Kidney (tissue), 14 donors: ENCODE measurements around the gene CAMK2B. TPM values are rescaled to one million over a fixed set of nuclear protein-coding genes. Genes with fewer than 3 reads are reported as not detected.
A peak's percentile ranks its signal among the peaks of the same experiment; 100 is the strongest.

ENCODE experiments used
- DNase-seq, 5 donors: peaks; one replicate each; pipeline ENCODE4 v3.0.0-alpha.2; 2013 to 2020
- FAIRE-seq: peaks from 2 replicates; lab custom pipeline; 2012; peaks lifted over from hg19 to GRCh38; lab: Jason Lieb, UNC
- H3K27ac ChIP-seq, 2 donors: one replicate each; pipeline ENCODE4 v1.7.0; 2013; ENCODE audit warnings: low read depth in 2 of 2, low read length in 2 of 2, inconsistent platforms in 1 of 2
- H3K27me3 ChIP-seq: one replicate; pipeline ENCODE4 v1.7.1; 2013; ENCODE audit warnings: low read length, inconsistent platforms; ENCODE audit not compliant: control insufficient read depth, insufficient read depth
- H3K36me3 ChIP-seq, 3 donors: one replicate each; pipeline versions ENCODE4 v1.7.0 to v1.7.1; 2013; ENCODE audit warnings: low read length in 3 of 3, control low read depth in 1 of 3, inconsistent platforms in 1 of 3; ENCODE audit not compliant: insufficient read depth in 3 of 3, control insufficient read depth in 2 of 3
- H3K4me1 ChIP-seq, 3 donors: one replicate each; pipeline versions ENCODE4 v1.7.0 to v1.7.1; 2013; ENCODE audit warnings: low read length in 3 of 3, inconsistent platforms in 1 of 3, low read depth in 1 of 3; ENCODE audit not compliant: control insufficient read depth in 2 of 3, insufficient read depth in 2 of 3
- H3K4me3 ChIP-seq, 3 donors: one replicate each; pipeline versions ENCODE4 v1.7.0 to v1.8.1; 2013; ENCODE audit warnings: low read length in 3 of 3, control low read depth in 1 of 3, inconsistent platforms in 1 of 3
- H3K9ac ChIP-seq, 3 donors: one replicate each; pipeline versions ENCODE4 v1.7.0 to v1.7.1; 2013; ENCODE audit warnings: low read length in 3 of 3, control low read depth in 1 of 3, inconsistent platforms in 1 of 3
- H3K9me3 ChIP-seq, 3 donors: one replicate each; pipeline versions ENCODE4 v1.7.0 to v1.7.1; 2013; ENCODE audit warnings: low read length in 3 of 3, control low read depth in 1 of 3, inconsistent platforms in 1 of 3; ENCODE audit not compliant: control insufficient read depth in 2 of 3, insufficient read depth in 1 of 3
- intact Hi-C: fragments of 100-400 bp; cut with DNase I; formaldehyde crosslinking; loops from one replicate; pipeline ENCODE4 v1.11.1; 2022
- polyA plus RNA-seq: library from polyadenylated mRNA; stranded (reverse); fragments of 350-450 nt; fragmentation: Illumina TruSeq; extraction: RNeasy Lipid Tissue Mini Kit (QIAGEN cat#74804); gene quantifications from one replicate; pipeline ENCODE4 v1.2.3, GENCODE V29; 2014; ENCODE audit warnings: low read depth, low replicate concordance; ENCODE audit not compliant: insufficient read depth
- total RNA-seq: library from RNA; stranded (reverse); fragmentation: NEBNext Ultra II Directional; extraction: Animal tissue kit (Norgen Biotek cat#: 25700); gene quantifications from one replicate; pipeline ENCODE4 v1.2.1, GENCODE V29; 2021
- TF ChIP-seq, protein P1 (sequence below): IDR thresholded peaks from 3 replicates; pipeline ENCODE4 v1.5.1; 2012; ENCODE audit warnings: mild to moderate bottlenecking, moderate library complexity, borderline replicate concordance; ENCODE audit not compliant: insufficient read depth; ENCODE audit errors: extremely low read depth
- donor health status: control.
- donor health status: control.
- donor health status: control.
- donor health status: control.
- donor health status: control.
- donor health status: DM: yes; HTN: yes; CAD: no.
- donor health status: Normal renal cell carcinoma (clear cell type).

Gene CAMK2B
- total and polyA plus RNA-seq, 2 donors from 2014 or later: 1.1 to 3.2 TPM

DNA sequence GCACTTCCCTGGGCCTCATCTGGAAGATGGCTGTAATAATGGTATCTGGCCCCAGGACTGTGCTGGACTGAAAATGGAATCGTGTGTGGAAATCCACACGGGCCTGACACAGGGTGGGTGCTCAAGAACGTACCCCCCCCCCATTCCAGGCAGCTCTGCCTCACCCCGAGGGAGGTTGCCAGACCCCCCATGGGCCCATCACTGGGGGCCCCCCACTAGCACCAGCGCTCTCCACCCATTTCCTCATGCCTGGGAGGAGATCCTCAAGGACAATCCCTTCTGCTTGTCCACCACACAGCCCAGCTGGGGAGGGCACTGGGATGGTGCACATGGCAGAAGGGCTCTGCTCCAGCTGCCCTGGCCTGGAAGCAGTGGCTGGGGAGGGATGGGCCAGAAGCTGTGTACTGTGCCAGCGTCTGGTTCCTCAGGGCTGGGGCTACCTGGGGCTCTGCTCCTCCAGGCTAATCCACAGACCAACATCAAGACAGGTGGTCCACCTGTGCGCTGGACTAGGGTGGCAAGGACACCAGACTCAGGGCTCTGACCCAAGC is 55.4 kb downstream of the CAMK2B start:
- no peaks in the 10 kb centered on the region for H3K4me1 ChIP-seq
- intact Hi-C loops: no loop called here
- H3K36me3 ChIP-seq: no peaks in the 10 kb centered on the region
- H3K27ac ChIP-seq: no peak overlapping the region
- peak in 1 of 5 donors; percentile 54 for DNase-seq
- TF ChIP-seq, protein P1, sequence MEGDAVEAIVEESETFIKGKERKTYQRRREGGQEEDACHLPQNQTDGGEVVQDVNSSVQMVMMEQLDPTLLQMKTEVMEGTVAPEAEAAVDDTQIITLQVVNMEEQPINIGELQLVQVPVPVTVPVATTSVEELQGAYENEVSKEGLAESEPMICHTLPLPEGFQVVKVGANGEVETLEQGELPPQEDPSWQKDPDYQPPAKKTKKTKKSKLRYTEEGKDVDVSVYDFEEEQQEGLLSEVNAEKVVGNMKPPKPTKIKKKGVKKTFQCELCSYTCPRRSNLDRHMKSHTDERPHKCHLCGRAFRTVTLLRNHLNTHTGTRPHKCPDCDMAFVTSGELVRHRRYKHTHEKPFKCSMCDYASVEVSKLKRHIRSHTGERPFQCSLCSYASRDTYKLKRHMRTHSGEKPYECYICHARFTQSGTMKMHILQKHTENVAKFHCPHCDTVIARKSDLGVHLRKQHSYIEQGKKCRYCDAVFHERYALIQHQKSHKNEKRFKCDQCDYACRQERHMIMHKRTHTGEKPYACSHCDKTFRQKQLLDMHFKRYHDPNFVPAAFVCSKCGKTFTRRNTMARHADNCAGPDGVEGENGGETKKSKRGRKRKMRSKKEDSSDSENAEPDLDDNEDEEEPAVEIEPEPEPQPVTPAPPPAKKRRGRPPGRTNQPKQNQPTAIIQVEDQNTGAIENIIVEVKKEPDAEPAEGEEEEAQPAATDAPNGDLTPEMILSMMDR: no peak
- no peak for FAIRE-seq
- no peaks in the 10 kb centered on the region for H3K27me3 ChIP-seq
- no peaks in the 10 kb centered on the region for H3K9me3 ChIP-seq
- no peak overlapping the region for H3K9ac ChIP-seq
- no peak overlapping the region for H3K4me3 ChIP-seq

DNA sequence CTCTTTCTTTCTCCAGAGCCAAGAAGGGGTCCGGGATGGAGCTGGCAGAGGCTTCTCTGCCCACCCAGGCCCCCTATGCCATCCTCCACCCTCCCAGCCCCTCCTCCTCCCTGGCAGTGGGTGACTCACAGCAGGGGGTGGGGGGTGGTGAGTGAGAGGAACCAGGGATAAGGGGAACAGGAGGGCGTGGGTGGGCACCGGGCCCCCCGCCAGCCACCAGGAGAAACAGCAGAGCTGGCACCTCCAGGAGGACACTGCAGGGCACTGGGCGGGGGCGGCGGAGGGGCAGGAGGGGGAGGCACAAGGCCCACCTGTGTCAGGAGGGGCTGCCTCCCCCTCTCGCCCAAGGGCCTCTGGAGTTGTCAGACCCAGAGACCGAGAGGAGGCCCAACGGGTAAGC is 56.0 kb downstream of the CAMK2B start:
- Histone ChIP-seq H3K4me3 (no peak overlapping the region), H3K27me3 (no peaks in the 10 kb centered on the region), H3K27ac (no peak overlapping the region), H3K4me1 (no peaks in the 10 kb centered on the region), H3K9me3 (no peaks in the 10 kb centered on the region), H3K36me3 (no peaks in the 10 kb centered on the region), H3K9ac (no peak overlapping the region)
- FAIRE-seq (no peak), DNase-seq (no peak)
- TF ChIP-seq, protein P1: no peak
- intact Hi-C loops: no loop called here

DNA sequence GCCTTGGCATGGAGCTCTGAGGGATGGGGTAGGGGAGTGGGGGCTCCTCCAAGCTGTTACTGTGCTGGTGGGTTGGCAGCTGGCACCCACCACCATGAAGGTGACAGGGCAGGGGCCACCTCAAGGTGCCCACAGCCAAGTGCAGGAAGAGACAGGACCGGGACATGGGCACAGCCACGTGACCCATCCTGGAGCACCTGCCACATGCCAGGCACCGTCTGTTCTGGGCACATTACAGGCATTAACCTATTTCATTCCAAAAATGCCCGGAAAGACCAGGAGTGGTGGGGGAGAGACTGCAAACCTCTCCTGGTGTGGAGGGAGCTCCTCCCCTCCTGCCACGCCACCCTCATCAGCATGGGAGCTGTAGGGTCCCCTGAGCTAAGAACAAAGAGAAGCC is 56.7 kb downstream of the CAMK2B start:
- Histone ChIP-seq H3K4me1 (no peaks in the 10 kb centered on the region), H3K9me3 (no peaks in the 10 kb centered on the region), H3K27me3 (no peaks in the 10 kb centered on the region), H3K4me3 (no peak overlapping the region), H3K36me3 (no peaks in the 10 kb centered on the region), H3K9ac (no peak overlapping the region), H3K27ac (no peak overlapping the region)
- intact Hi-C loops: no loop called here
- DNase-seq (no peak), FAIRE-seq (no peak)
- TF ChIP-seq, protein P1: no peak
